Fibroblast of mammary gland (primary cell): ENCODE measurements around the gene CDH4.

ENCODE experiments used
- DNase-seq: peaks from one replicate; pipeline ENCODE4 v3.0.0-alpha.2; 2010; ENCODE audit warnings: low read depth
- H3K4me3 ChIP-seq: 2 replicates; pipeline ENCODE4 v1.5.1; 2011; ENCODE audit warnings: low read depth, mild to moderate bottlenecking, low read length, moderate library complexity; ENCODE audit not compliant: control insufficient read depth
- TF ChIP-seq, protein P1 (sequence below): conservative IDR thresholded peaks from 2 replicates; pipeline ENCODE4 v1.5.1; 2011; ENCODE audit warnings: low read depth, low read length, inconsistent platforms; ENCODE audit not compliant: control insufficient read depth, insufficient read depth

The CDH4 gene

DNA sequence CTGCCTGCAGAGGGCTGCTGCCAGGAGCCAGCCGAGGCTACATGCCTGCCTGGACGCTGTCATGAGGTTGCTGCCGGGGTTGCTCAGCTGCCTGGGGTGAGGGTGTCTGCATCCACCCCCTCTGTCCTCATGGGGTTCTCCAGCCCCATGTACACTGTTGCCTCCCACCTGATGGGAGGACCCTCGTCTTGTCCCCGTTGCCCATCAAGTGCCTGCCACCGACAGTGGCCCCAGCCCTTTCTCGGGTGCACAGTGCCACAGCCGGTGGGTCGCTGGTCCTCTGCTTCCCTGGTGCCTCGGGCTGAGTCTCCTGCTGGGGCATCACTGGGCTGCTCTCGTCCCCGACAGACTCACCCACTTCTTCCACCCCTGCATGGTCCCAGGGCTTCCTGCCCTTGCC is 313.7 kb downstream of the CDH4 start:
- TF ChIP-seq, protein P1, sequence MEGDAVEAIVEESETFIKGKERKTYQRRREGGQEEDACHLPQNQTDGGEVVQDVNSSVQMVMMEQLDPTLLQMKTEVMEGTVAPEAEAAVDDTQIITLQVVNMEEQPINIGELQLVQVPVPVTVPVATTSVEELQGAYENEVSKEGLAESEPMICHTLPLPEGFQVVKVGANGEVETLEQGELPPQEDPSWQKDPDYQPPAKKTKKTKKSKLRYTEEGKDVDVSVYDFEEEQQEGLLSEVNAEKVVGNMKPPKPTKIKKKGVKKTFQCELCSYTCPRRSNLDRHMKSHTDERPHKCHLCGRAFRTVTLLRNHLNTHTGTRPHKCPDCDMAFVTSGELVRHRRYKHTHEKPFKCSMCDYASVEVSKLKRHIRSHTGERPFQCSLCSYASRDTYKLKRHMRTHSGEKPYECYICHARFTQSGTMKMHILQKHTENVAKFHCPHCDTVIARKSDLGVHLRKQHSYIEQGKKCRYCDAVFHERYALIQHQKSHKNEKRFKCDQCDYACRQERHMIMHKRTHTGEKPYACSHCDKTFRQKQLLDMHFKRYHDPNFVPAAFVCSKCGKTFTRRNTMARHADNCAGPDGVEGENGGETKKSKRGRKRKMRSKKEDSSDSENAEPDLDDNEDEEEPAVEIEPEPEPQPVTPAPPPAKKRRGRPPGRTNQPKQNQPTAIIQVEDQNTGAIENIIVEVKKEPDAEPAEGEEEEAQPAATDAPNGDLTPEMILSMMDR, result no peak
- H3K4me3 ChIP-seq, result no peak overlapping the region
- no peak for DNase-seq

DNA sequence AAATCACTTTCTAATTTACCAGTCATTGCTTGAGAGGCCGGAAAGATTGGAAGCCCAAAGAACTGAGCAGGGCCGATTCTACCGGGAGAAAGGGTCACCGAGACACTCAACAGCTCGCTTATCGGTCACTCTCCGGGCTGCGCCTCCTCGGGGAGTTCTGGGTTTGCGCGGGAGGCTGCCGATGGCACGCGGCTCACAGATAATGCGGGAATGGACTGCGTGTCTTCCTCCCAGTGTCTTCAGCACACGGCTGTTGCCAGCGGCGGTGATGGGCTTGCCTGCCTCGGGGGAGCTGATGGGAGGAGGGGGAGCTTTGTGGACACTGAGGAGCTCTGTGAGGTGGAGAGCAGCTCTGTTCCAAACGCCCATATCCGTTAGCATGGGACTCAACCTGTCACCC is 314.6 kb downstream of the CDH4 start:
- H3K4me3 ChIP-seq, result no peak overlapping the region
- TF ChIP-seq, protein P1, result no peak
- DNase-seq, result no peak

DNA sequence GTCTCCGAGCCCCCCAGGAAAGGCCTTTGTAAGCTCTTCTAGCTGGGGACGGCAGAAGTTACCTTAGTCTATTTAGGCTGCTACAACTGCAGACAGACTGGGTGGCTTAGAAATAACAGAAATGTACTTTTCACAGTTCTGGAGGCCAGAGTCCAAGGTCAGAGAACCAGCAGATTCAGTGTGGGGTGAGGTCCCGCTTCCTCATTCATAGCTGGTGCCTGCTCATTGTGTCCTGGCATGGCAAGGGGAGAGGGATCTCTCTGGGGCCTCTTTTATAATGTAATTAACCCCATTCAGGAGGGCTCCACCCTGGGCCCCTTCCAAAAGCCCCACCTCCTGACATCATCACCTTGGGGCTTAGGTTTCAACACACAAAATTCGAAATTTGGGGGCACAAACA is 315.1 kb downstream of the CDH4 start:
- DNase-seq, result no peak
- TF ChIP-seq, protein P1, result no peak
- H3K4me3 ChIP-seq, result no peak overlapping the region

DNA sequence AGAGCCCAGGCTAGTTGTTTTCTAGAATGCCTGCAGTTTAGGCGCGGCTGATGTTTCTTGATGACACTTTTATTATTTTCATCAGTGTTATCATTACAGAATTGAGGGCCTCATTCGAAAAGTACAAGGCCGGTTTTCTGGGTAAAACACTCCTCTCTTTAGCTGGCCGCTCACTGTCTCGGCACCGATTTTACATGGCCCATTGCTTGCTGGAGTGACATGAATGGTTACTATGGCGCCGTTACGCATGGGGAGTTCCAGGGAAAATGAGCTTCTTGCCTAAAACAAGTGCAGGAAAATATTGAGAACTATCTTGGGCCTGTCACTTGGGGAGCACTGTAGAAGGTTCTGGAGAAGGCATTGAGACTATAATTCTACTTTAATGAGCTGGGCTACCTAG is 317.8 kb downstream of the CDH4 start:
- DNase-seq, result no peak
- H3K4me3 ChIP-seq, result no peak overlapping the region
- TF ChIP-seq, protein P1, result no peak

DNA sequence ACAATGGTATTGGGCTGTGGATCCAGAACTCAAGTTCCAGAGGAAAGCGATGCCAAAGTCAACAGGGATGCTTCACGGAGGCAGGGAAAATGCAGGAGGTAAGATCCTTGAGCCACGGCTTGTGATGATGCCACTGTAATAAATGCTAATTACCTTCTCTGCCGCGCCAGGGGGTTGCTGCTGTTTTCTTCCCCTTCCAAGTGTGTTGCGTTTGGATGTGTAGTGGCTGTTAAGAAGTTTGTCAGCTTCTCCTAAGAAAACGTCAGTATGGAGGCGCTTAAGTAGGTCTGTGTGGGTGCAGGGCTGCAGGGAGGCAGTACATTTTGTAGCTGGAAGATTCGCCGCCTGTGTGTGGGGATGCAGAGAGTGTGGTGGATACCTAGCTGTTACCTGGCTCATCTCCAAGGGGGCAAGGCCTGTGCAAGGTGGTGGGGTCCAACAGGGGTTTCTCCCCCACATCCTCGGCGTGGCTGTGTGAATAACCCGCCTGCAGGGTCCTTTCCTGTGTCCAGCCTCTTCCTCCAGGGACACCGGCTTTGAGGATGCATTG is 318.7 kb downstream of the CDH4 start:
- TF ChIP-seq, protein P1, result no peak
- DNase-seq, result no peak
- no peak overlapping the region for H3K4me3 ChIP-seq

DNA sequence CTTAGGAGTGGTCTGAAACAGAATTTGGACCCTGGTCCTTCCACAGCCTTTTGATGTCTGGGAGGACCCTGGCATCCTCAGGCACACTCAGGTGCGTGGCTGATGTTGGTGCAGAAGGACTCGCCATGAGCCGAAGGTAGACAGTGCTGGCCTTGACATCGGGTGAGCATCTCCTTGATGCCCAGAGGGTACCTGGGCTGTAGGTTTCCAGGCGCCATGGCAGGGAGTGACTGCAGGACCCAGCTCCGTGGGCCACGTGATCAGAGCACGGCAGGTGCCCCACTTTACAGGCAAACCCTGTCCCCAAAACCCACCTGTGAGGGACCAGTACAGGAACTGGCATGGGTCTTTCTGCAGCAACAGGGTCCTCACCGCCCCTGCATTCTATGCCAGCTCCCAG is 319.2 kb downstream of the CDH4 start:
- H3K4me3 ChIP-seq, result no peak overlapping the region
- TF ChIP-seq, protein P1, result no peak
- DNase-seq, result no peak

DNA sequence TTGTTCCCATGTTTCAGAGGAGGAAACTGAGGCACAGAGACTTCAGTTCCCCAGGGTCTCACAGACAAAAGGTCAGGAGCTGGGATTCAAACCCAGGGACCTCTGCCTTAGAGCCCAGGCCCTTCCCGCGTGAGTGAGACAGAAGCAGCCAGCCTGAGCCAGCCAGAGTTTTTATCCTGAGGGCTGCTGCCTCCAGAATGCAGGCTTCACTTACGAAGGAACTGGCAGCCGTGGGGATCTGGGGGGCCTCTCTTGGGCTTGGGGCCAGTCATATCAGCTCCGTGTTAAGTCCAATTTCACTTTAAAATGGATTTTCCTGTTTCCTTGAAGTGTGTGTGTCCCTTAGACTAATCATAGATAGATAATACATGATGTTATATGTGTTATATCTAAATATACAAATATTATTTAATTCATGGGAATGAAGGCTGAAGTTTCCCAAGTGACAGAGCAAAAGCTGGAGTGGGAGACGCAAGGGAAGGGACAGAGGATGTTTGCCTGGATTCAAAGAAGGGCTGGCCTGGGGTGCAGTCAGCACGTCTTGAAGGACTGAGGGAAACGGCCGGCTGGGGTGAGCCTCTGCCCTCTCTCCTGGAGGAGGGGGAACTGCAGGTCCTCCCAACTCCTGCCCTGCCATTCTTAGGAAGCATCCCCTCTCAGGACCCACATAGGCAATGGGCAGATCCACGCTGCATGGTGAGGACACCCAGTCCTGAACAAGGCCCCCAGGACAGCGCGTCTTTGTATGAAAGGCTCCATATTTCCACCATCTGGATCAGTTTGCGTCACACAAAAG is 320.1 kb downstream of the CDH4 start:
- H3K4me3 ChIP-seq, result no peak overlapping the region
- no peak for DNase-seq
- TF ChIP-seq, protein P1, result no peak
